ENCODE data around the gene WNT7B. TPM values are rescaled to one million over a fixed set of nuclear protein-coding genes. Genes with fewer than 3 reads are reported as not detected.

Gene WNT7B
- total RNA-seq, 6 experiments from 2014 or later, result 0.10 to 0.12 TPM; not detected in 4

DNA sequence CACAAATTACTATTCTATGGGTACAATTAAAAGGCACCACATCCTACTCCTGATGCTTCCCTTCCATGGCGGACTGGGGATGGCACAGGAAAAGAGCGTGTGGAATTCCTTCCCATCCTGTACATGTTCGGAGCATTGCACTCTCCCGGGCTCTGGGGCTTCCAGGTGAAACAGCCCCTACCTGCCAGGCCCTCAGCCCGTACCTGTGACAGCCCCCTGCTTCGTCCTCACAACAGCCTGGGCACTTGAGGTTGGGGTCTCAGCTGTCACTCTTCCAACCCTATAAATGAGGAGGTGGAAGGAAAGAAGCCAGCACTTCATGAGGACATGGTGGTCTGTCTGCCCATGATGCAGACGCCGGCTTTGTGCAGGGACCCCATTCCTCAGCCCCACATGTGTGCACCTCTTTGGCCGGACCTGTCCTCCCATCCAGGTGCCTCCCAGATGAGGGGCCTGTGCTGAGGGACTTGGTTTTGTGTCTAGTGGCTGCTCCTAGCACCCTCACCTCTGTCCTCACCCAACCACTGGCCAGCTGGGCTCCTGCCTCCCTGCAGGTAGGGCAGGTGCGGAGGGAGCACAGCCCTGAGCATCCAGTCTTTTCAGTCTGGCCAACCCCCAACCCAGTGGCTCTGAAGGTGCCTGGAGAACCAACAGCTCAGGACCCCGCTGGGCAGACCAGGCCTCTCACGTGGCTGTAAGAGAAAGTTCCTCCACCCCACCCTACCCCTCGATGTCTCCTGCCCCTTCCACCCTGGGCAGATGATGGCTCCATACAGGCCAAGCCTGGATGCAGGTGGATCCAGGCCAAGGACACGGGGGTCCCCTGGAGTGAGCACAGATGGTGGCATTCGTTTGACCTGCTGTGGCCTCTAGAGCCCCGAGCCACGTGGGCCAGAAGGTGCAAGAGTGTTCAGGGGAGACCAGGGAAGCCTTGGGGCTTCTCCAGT is 23.4 kb upstream of the WNT7B start:
- intact Hi-C loops (cut with DNase I), result no loop called here
- H3K27me3 ChIP-seq, result no peaks in the 10 kb centered on the region
- H3K4me3 ChIP-seq, result no peak overlapping the region
- TF ChIP-seq, protein P1, sequence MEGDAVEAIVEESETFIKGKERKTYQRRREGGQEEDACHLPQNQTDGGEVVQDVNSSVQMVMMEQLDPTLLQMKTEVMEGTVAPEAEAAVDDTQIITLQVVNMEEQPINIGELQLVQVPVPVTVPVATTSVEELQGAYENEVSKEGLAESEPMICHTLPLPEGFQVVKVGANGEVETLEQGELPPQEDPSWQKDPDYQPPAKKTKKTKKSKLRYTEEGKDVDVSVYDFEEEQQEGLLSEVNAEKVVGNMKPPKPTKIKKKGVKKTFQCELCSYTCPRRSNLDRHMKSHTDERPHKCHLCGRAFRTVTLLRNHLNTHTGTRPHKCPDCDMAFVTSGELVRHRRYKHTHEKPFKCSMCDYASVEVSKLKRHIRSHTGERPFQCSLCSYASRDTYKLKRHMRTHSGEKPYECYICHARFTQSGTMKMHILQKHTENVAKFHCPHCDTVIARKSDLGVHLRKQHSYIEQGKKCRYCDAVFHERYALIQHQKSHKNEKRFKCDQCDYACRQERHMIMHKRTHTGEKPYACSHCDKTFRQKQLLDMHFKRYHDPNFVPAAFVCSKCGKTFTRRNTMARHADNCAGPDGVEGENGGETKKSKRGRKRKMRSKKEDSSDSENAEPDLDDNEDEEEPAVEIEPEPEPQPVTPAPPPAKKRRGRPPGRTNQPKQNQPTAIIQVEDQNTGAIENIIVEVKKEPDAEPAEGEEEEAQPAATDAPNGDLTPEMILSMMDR (IDR thresholded peaks at IDR 0.05), result no peak
- TF ChIP-seq POLR2A (IDR thresholded peaks at IDR 0.05), result no peak
- no peaks in the 10 kb centered on the region for H3K36me3 ChIP-seq
- H3K9me3 ChIP-seq, result no peaks in the 10 kb centered on the region
- no peak overlapping the region for H3K27ac ChIP-seq
- DNase-seq (peak in 1 of 3 donors; percentile 49), ATAC-seq (no peak)
- 90% methylated on average over 2 of the region's 17 CpGs for WGBS (ENCODE audit: insufficient coverage, low coverage, low lambda C conversion rate, missing lambda C conversion rate)
- H3K4me1 ChIP-seq, result peaks cover 0 to 13% (median 4%) of the 10 kb centered on the region in 4 donors

DNA sequence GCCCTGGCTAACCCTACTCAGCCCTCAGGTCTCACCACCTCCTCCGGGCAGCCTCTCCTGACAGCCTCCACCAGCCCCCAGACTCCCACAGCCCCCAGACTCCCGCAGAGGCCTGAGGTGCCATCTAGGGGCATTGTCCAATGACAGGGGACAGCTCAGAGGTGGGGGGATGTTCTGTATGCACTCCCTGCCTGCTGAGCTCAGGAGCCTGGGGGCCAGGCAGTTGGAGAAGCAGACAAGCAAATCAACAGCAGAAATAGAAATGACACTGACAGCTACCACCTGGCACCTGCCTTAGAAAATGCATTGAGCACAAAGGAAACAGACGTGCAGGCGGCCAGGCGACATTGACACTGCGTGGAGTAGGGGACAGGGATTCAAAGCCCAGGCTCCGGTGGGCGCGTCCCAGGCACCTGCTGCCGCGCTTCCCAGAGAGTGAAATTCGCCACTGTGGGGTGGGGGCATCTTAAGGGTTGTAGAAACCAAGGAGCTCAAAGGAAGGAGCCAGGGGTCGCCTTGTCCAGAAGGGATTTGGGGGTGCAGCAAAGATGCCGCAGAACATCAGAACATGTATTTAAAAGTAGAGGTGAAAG is 22.5 kb upstream of the WNT7B start:
- ATAC-seq, result no peak
- DNase-seq, result peak in 1 of 3 donors; percentile 43
- Histone ChIP-seq H3K36me3 (no peaks in the 10 kb centered on the region), H3K4me3 (no peak overlapping the region), H3K4me1 (peaks cover 0 to 13% (median 4%) of the 10 kb centered on the region in 4 donors), H3K9me3 (no peaks in the 10 kb centered on the region), H3K27me3 (no peaks in the 10 kb centered on the region), H3K27ac (no peak overlapping the region)
- TF ChIP-seq, protein P1 (IDR thresholded peaks at IDR 0.05), result no peak
- no peak for TF ChIP-seq POLR2A (IDR thresholded peaks at IDR 0.05)
- WGBS (ENCODE audit: insufficient coverage, low coverage, low lambda C conversion rate, missing lambda C conversion rate), result 83% methylated on average over 4 of the region's 14 CpGs
- intact Hi-C loops (cut with DNase I), result loop anchor here in 1 of 2 donors (10.0 kb wide), 1 partner anchor 325 kb away; no protein-coding TSS in a partner anchor

DNA sequence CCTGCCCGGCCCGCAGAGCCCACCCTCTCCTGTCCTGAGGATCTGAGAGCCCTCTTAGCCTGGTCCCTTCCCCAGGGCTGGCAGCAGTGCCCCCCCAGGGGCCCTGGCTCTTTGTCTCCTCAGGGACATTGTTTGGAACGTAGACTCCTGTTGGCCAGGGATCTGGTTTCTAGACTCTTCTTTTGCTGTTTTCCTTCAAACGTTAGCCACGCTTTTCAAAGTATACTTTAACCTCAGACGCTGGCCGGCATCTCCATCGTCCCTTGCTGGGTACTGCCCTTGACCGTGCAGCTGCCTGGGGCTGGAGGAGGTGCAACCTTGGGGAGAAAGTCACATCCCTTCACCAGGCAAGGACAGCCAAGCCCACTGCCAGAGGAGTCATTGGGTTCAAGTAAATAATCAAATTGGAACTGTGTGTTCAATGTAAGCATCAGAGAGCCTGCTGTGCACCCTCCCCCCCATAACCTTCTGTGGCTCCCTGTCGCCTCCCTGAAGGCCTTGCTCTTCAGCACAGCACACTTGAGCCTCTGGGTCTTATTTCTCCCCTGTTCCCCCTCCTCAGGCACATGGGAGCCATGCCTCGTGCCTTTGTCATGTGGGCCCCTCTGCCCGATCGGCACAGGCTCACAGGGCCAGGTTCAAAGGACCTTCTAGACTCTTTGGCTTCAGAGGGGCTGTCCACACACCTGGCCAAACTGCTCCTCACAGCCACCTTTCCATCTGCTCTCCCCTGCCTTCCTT is 21.8 kb upstream of the WNT7B start:
- intact Hi-C loops (cut with DNase I), result loop anchor here in 1 of 2 donors (10.0 kb wide), 1 partner anchor 326 kb away; no protein-coding TSS in a partner anchor
- ATAC-seq (no peak), DNase-seq (peak in 1 of 3 donors; percentile 53)
- 65% methylated on average over 7 of the region's 13 CpGs for WGBS (ENCODE audit: insufficient coverage, low coverage, low lambda C conversion rate, missing lambda C conversion rate)
- no peaks in the 10 kb centered on the region for H3K27me3 ChIP-seq
- no peaks in the 10 kb centered on the region for H3K9me3 ChIP-seq
- no peaks in the 10 kb centered on the region for H3K36me3 ChIP-seq
- TF ChIP-seq POLR2A (IDR thresholded peaks at IDR 0.05), result no peak
- TF ChIP-seq, protein P1 (IDR thresholded peaks at IDR 0.05), result no peak
- H3K4me3 ChIP-seq, result no peak overlapping the region
- H3K27ac ChIP-seq, result peak overlapping the region in 2 of 3 donors; percentile 54 to 74
- peaks cover 0 to 13% (median 4%) of the 10 kb centered on the region in 4 donors for H3K4me1 ChIP-seq
